Neural crest cell (in vitro differentiated cells): ENCODE data around the gene IGSF6. TPM values are rescaled to one million over a fixed set of nuclear protein-coding genes. Genes with fewer than 3 reads are reported as not detected.

ENCODE experiments used
- DNase-seq: peaks from one replicate; pipeline ENCODE4 v3.0.0; 2021; ENCODE audit warnings: low read depth, mixed read lengths, low spot score
- H3K27ac Mint-ChIP-seq: one replicate; pipeline ENCODE4 v1.8.0; 2021; ENCODE audit warnings: mild to moderate bottlenecking, mixed read lengths; ENCODE audit not compliant: unreplicated experiment
- H3K27me3 Mint-ChIP-seq: 2 replicates; pipeline ENCODE4 v1.8.0; 2021; ENCODE audit warnings: low read depth, mild to moderate bottlenecking, mixed read lengths
- H3K36me3 Mint-ChIP-seq: 2 replicates; pipeline ENCODE4 v1.8.0; 2021; ENCODE audit warnings: low read depth, mild to moderate bottlenecking, mixed read lengths
- H3K4me1 Mint-ChIP-seq: 2 replicates; pipeline ENCODE4 v1.8.0; 2021; ENCODE audit warnings: mixed read lengths
- H3K4me3 Mint-ChIP-seq: one replicate; pipeline ENCODE4 v1.8.0; 2021; ENCODE audit warnings: mild to moderate bottlenecking, mixed read lengths
- H3K9me3 Mint-ChIP-seq: 2 replicates; pipeline ENCODE4 v1.8.0; 2021; ENCODE audit warnings: mixed read lengths
- total RNA-seq: library from RNA; stranded (reverse); gene quantifications from 2 replicates; pipeline ENCODE4 v1.2.1, GENCODE V29; 2021
- TF ChIP-seq, protein P1 (sequence below): fragments of 200-600 bp; sonication (generic); conservative IDR thresholded peaks from 2 replicates; pipeline ENCODE4 v1.5.0; 2021; ENCODE audit warnings: antibody characterized with exemption, mild to moderate bottlenecking

The IGSF6 gene
- total RNA-seq, 1 donor from 2014 or later = not detected

DNA sequence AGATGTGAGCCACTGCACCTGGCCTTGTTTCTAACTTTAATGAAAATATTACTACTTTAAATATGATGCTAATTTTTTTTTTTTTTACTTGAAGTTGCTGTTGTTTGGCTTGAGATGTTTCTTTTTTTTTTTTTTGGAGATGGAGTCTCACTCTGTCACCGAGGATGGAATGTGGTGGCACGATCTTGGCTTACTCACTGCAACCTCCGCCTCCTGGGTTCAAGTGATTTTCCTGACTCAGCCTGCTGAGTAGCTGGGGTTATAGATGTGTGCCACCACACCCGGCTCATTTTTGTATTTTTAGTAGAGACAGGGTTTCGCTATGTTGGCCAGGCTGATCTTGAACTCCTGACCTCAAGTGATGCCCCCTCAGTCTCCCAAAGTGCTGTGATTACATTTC, 23.6 kb downstream of the IGSF6 start:
- Mint-ChIP-seq H3K27me3 (no peaks in the 10 kb centered on the region), H3K4me1 (peaks cover 11% of the 10 kb centered on the region), H3K36me3 (peaks cover 37% of the 10 kb centered on the region), H3K9me3 (peaks cover 2% of the 10 kb centered on the region), H3K4me3 (no peak overlapping the region), H3K27ac (no peak overlapping the region)
- TF ChIP-seq, protein P1, sequence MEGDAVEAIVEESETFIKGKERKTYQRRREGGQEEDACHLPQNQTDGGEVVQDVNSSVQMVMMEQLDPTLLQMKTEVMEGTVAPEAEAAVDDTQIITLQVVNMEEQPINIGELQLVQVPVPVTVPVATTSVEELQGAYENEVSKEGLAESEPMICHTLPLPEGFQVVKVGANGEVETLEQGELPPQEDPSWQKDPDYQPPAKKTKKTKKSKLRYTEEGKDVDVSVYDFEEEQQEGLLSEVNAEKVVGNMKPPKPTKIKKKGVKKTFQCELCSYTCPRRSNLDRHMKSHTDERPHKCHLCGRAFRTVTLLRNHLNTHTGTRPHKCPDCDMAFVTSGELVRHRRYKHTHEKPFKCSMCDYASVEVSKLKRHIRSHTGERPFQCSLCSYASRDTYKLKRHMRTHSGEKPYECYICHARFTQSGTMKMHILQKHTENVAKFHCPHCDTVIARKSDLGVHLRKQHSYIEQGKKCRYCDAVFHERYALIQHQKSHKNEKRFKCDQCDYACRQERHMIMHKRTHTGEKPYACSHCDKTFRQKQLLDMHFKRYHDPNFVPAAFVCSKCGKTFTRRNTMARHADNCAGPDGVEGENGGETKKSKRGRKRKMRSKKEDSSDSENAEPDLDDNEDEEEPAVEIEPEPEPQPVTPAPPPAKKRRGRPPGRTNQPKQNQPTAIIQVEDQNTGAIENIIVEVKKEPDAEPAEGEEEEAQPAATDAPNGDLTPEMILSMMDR = no peak
- DNase-seq = no peak

DNA sequence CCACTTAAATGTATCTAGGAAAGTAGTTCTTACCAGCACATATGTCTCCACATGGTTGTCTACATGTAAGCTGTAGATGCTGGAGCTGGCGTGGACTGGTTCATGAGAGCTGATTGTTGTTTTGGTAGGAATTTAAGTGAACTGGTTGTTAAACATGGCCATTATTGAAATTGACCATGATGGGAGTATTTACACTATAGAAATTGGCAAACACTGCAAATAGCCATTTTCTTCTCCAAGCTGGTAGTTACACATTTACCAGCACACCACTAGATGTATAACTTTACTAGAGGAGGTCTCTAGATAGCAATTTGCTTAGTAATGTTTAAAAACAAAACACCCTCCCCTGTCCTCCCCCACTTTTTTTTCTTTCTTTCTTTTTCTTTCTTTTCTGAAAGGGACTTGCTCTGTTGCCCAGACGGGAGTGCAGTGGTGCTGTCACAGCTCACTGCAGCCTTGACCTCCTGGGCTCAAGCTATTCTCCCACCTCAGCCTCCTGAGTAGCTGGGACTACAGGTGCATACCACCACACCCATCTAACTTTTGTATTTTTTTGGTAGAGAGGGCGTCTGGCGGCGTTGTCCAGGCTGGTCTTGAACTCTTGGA, 24.2 kb downstream of the IGSF6 start:
- no peak overlapping the region for H3K27ac Mint-ChIP-seq
- H3K36me3 Mint-ChIP-seq = peaks cover 40% of the 10 kb centered on the region

DNA sequence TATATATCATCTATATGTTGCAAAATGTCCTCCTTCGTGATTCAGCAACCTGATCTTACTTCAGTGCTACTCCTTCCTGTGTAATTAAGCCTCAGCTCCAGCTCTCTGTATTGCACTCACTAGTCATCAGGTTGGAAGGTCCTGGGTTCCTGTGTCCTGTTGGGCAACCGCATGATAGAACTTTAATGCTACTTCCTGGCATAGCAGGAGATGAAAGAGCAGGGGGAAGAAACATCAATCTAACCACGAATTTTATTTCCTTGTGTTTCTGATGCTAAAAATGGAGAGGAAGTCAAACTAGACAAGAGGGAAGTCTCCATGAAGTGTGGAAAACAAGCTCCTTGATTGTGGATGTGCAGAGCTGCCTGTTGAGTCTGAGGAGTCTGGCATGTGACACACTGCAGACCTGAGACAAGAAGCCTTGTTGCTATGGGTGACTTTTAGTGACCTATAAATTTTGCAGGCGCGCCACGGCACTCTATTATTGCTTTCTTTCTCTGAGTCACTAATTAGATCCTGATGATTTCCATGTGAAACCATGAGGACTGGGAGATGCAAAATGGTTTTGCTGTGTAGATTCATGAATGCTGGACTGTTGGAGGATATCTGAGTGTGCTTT, 25.6 kb downstream of the IGSF6 start:
- no peak for DNase-seq
- peaks cover 40% of the 10 kb centered on the region for H3K36me3 Mint-ChIP-seq
- H3K4me3 Mint-ChIP-seq = no peak overlapping the region
- no peak overlapping the region for H3K27ac Mint-ChIP-seq
- H3K27me3 Mint-ChIP-seq = no peaks in the 10 kb centered on the region
- peaks cover 11% of the 10 kb centered on the region for H3K4me1 Mint-ChIP-seq
- TF ChIP-seq, protein P1 = no peak
- peaks cover 2% of the 10 kb centered on the region for H3K9me3 Mint-ChIP-seq

More for the DNA sequence above, 24.2 kb downstream of the IGSF6 start:
- no peak for DNase-seq
- no peak overlapping the region for H3K4me3 Mint-ChIP-seq
- peaks cover 2% of the 10 kb centered on the region for H3K9me3 Mint-ChIP-seq
- TF ChIP-seq, protein P1 = no peak
- H3K4me1 Mint-ChIP-seq = peaks cover 11% of the 10 kb centered on the region
- H3K27me3 Mint-ChIP-seq = no peaks in the 10 kb centered on the region

DNA sequence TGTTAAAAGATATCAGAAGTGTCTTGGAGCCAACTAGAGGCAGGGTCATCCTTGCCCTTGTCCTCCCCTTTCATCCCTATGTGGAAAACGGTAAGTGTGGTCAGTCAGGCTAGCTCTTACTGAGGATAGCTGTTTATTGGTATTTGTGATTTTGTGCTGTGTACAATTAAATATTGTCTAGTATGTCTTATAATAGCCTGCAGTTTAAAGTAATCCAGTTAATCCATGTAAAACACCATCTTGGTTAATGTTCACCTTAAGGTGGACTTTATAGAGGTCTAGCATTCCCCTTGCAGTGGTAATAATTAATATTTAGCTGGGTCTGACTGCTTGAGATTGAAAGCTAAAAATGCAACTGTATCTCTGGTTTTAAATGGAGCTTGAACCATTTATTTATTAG, 27.4 kb downstream of the IGSF6 start:
- H3K36me3 Mint-ChIP-seq = peaks cover 36% of the 10 kb centered on the region
- no peak overlapping the region for H3K4me3 Mint-ChIP-seq

DNA sequence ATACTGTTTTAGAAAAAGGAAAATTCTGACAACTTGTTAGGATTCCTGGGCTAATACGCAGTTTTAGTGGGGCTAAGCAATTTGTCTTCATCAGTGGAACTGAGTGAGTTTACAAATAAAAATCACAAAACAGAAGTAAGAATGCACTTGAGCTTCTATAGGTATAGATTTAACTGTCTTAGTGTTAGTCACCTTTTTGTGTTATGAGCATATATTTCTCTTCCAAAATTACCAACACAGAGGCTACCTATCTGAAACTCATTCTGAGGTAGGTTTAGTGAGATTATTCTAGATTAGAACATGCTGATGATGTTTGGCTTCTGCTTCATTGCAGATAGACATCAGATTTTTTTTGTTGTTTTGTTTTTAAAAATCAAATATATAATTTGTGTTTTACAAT, 29.9 kb downstream of the IGSF6 start:
- TF ChIP-seq, protein P1 = no peak
- H3K4me3 Mint-ChIP-seq = no peak overlapping the region
- H3K4me1 Mint-ChIP-seq = peaks cover 11% of the 10 kb centered on the region
- H3K27ac Mint-ChIP-seq = no peak overlapping the region
- no peaks in the 10 kb centered on the region for H3K9me3 Mint-ChIP-seq
- peaks cover 20% of the 10 kb centered on the region for H3K36me3 Mint-ChIP-seq
- no peak for DNase-seq
- H3K27me3 Mint-ChIP-seq = no peaks in the 10 kb centered on the region

More for the DNA sequence above, 27.4 kb downstream of the IGSF6 start:
- peaks cover 2% of the 10 kb centered on the region for H3K9me3 Mint-ChIP-seq
- H3K27ac Mint-ChIP-seq = no peak overlapping the region
- no peaks in the 10 kb centered on the region for H3K27me3 Mint-ChIP-seq
- DNase-seq = no peak
- TF ChIP-seq, protein P1 = no peak
- H3K4me1 Mint-ChIP-seq = peaks cover 11% of the 10 kb centered on the region
